GM18867 (cell line): Measurements from ENCODE around the gene CASKIN1.

Experiments used
- ATAC-seq: cut with Tn5 transposase; IDR thresholded peaks from one replicate; pipeline ENCODE4 v1.9.1; 2021; ENCODE audit warnings: mild to moderate bottlenecking, moderate library complexity; ENCODE audit not compliant: unreplicated experiment

Gene CASKIN1

GRCh38 chr16:2194166-2194834, 2.1 kb downstream of the CASKIN1 start:
- no peak for ATAC-seq

- no peak for ATAC-seq
These were observed 5.0 kb downstream of the CASKIN1 start for GRCh38 chr16:2191446-2191706.

GRCh38 chr16:2190659-2191445, 5.6 kb downstream of the CASKIN1 start:
- no peak for ATAC-seq

GRCh38 chr16:2190002-2190658, 6.3 kb downstream of the CASKIN1 start:
- no peak for ATAC-seq

GRCh38 chr16:2189252-2189893, 7.0 kb downstream of the CASKIN1 start:
- no peak for ATAC-seq

- no peak for ATAC-seq
These were observed 8.0 kb downstream of the CASKIN1 start for GRCh38 chr16:2188395-2188794.

GRCh38 chr16:2187212-2187611, 9.2 kb downstream of the CASKIN1 start:
- ATAC-seq = no peak

GRCh38 chr16:2186505-2186904, 9.9 kb downstream of the CASKIN1 start:
- ATAC-seq = no peak

- no peak for ATAC-seq
These were observed 10.3 kb downstream of the CASKIN1 start for GRCh38 chr16:2186064-2186463.

GRCh38 chr16:2184962-2185361, 11.4 kb downstream of the CASKIN1 start:
- ATAC-seq = no peak

GRCh38 chr16:2184346-2184745, 12.1 kb downstream of the CASKIN1 start:
- ATAC-seq = no peak

- no peak for ATAC-seq
These were observed 12.7 kb downstream of the CASKIN1 start for GRCh38 chr16:2183671-2184070.

GRCh38 chr16:2181952-2182351, 14.5 kb downstream of the CASKIN1 start:
- no peak for ATAC-seq

- ATAC-seq = no peak
These were observed 15.2 kb downstream of the CASKIN1 start for GRCh38 chr16:2180962-2181923.

GRCh38 chr16:2180461-2180860, 15.9 kb downstream of the CASKIN1 start:
- ATAC-seq = no peak

- no peak for ATAC-seq
These were observed 16.8 kb downstream of the CASKIN1 start for GRCh38 chr16:2179576-2179975.

GRCh38 chr16:2179107-2179501, 17.3 kb downstream of the CASKIN1 start:
- ATAC-seq = no peak

- ATAC-seq = no peak
These were observed 17.9 kb downstream of the CASKIN1 start for GRCh38 chr16:2178321-2179106.

GRCh38 chr16:2177561-2177960, 18.8 kb downstream of the CASKIN1 start:
- ATAC-seq = no peak

GRCh38 chr16:2177101-2177500, 19.3 kb downstream of the CASKIN1 start:
- ATAC-seq = no peak
